Stimulated activated CD4-positive, alpha-beta T cell treated with anti-CD3 and anti-CD28 coated beads, Interleukin-4, amount 100 ng/mL, for 24 hours (primary cell): ENCODE results near the gene ETFDH.
"Not testable (repeated sequence)": the region's sequence is repeated elsewhere in the genome, so short reads cannot be mapped to it uniquely, and the experiment has no call there.

ENCODE experiments used
- DNase-seq: peaks from one replicate; pipeline ENCODE4 v3.0.0-alpha.2; 2020

ETFDH gene

DNA sequence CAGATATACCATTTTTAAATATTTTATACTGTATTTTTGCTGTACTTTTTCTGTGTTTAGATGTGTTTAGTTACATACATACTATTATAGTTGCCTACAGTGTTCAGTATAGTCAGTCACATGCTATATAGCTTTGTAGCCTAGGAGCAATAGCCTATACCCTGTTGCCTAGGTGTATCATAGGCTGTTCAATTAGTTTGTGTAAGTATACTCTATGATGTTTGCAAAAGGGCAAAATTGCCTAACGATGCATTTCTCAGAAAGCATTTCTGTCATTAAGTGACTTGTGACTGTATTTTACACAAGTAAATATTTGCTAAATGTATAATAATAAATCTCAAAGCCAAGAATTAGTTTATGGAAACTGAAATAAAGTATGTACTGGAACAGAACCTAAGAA, 9.5 kb downstream of the ETFDH start:
- DNase-seq = no peak

DNA sequence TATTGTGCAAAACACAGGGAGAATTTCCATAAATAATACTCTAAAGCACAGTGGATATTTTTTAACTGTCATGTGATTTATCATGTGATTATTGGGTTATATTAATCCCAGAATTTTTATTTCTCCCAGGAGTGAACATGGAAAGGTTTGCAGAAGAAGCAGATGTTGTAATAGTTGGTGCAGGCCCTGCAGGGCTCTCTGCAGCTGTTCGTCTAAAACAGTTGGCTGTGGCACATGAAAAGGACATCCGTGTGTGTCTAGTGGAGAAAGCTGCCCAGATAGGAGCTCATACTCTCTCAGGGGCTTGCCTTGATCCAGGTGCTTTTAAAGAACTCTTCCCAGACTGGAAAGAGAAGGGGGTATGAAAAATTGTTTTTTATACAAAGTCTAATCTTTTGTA, 10.0 kb downstream of the ETFDH start:
- DNase-seq = no peak

DNA sequence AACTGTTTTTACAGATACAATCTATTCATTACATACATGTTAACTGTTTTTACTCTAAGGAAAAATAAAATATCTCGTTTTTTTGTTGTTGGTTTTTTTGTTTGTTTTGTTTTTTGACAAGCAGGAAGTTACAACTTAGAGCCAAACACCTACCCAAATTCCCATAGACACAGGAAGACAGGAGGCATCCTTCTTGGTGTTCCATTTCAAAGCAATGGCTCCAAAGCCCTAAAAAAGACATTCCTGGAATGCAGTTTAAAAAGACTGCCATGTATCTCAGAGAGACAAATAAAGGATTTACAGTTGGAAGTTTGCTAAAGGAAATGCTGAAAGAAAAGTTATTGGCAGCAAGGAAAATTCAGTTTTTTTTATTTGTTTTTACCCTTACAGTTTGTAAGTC, 16.7 kb downstream of the ETFDH start:
- DNase-seq = no peak

DNA sequence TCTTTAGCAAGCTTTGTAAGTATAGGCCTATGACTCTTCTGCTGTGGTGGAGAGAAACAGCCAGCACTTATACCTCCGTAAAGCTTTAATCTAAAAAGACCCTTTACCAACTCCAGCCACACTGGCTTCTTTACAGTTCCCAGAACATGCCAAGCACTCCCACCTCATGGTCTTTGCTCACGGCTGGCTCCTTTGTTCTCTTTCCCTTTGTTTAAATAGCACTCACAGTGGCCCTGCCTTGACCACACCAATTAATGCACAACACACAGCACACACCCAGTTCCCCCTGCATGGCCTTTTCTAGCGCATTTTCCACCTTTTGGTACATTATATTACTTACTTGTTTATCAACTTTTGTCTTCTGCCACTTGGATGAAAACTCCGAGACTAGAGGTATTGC, 32.2 kb downstream of the ETFDH start:
- DNase-seq = no peak

DNA sequence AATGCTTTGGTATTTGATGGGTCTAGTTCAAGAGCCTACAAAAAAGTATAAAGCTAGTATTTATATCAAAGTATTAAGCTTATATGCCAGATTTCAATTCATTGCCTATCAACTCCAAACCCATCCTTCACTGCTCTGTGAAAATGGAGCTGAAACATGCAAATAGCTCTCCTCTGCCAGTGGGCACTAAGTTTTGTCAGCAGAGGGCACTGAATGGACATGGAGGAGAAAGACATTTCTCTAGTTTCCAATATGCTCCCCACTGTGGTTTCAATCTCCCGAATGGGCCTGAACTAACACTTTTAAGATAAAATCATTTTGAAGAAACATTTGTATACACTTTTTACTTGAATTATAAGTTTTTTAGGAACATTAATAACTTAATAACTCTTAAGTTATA, 38.7 kb downstream of the ETFDH start:
- no peak for DNase-seq

DNA sequence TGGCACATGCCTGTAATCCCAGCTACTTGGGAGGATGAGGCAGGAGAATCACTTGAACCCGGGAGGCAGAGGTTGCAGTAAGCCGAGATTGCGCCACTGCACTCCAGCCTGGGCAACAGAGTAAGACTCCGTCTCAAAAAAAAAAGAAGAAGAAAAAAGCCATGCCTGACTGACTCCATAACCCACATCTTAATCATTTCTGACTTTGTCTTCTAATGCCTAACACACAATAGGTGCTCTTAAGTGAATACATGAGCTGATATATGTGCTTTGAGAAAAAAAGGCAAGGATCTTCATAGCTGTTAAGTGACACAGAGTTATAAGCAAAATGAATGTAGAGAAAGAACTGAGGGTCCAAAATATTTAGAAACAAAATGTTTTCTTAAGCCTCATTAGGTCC, 40.5 kb downstream of the ETFDH start:
- not testable (repeated sequence) for DNase-seq

DNA sequence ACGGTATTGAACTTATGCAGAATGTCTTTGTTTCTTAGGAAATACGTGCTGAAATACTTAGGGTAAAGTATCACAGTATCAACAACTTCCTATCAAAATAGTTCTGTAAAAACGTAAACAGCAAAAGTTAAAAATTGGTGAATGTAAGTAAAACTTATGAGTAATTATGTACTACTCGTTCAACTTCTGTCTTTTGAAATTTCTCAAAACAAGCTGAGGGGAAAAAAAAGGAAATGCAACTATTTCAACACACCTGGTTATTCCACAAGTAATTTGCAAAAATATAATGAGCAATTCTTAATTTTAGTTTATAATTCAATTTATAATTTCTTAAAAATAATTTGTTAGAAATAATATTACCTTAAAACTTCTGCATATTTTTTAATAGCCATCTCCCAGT, 42.8 kb downstream of the ETFDH start:
- no peak for DNase-seq

DNA sequence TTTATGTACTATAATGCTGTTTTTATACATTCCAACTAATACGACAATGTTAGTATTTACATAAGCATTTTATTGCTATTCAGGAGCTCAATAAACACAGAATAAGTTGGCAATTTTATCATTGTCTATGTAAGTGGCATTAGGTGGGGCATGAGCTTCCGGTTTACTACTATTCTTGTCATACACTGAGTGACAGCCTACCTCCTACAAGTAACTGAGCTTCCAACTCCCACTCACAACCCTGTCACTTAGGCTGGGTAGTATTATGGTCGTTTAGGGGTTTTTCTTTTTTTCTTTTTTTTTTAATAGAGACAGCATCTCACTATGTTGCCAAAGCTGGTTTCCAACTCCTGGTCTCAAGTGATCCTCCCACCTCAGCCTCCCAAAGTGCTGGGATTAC, 43.7 kb downstream of the ETFDH start:
- DNase-seq = no peak

DNA sequence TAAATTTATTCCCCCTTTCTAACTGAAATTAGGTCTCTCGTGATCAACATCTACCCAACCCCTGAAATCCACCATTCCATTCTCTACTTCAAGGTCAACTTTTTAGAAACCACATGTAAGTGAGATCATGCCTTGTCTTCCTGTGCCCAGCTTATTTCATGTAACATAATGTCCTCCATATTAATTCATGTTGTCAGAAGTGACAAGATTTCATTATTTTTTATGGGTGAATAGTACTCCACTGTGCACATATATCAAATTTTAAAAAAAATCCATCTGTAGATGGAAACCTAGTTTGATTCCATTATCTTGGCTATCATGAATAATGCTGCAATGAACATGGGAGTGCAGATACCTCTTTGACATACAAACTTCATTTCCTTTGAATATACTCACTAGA, 49.6 kb downstream of the ETFDH start:
- no peak for DNase-seq

DNA sequence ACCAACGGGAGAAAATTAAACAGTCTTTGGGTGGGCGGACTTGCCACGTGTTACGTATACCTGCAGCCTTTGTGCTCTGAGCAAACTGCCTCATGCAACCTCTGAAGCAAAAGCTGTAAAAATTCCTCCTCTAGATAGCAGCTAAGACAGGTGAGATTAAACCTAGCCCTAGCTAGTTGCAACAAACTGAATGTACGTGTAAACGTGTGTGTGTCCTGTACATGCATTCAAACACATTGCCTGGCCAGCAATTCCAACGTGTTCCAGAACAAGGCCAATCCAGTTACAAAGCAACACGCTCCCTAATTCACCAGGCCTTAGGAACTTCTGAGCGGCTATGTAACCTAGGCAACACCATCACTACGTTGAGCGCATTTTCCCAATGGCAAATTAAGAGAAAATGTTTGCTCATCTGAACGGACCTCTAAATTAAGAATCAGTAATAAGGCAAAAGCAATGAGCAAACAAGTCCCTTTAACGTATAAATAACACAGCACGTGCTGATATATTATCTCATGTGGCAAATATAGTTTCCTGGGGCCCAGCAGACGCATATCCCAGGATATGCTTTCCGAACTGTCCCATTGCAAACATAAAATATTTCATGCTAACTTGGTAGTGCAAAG, 50.3 kb downstream of the ETFDH start:
- peak; percentile 20 for DNase-seq

DNA sequence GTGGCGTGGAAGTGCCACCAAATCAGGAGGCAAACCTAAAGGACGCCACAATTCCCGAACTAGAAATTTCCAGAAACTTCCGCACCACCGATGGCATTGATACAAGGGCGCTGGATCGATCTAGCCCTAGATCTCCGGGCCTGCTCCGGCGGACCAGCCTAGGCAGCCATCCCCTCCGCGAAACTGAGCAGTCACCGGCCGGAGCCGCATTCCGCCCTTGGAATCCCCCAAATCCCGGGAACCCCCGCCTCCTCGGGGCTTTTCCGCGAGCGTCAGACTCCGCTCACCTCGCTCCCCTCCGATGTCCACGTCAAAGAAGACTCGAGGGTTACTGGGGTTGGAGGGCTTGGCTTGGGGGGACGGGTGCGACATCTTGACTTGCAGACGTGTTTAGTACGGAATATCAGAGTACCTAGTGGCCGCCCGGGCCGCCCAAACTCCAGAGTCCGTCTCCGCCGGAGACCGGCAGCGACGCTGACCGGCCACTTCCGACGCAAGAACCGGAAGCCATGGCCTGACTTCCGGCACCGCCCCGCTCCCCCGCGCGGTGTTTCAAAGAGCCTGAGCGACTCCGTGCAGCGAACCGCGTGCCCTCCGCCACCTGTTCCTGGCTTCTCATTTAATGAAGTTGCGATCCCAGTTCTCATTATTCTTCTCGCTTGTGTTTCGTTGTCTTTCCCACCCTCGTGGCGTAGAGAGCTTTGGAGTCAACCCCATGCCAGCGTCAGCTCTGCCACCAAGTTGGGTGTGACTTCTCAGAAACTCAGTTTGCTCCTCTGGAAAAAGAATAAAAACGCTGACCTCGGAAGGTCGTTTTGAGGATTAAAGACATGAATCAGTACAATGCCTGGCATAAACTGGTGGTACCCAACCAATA, 51.1 kb downstream of the ETFDH start, which contains the start of gene PPID:
TSS of gene PPID (minus strand) at position 480 of the 877 bp plus-strand sequence. CDS start at position 372, 108 bp downstream.
- peak; percentile 85 for DNase-seq

DNA sequence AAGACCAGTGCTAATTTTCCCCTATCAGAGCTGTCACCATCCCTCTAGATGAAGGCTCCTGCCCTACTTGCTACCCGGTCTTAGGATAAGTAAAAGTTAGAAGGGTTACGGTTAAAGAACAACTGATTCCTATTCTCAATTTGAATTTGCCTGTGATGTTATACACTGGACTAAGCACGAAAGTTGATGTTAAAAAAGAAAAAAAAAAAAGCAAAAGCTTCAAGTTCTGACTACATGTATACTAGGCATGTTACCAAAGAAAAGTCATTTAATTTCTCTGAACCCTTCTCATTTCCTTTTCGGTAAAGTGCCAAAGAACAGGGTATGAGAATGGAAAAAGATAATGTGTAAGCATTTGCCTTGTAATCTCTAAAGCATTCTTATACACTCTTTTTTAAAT, 52.5 kb downstream of the ETFDH start:
- no peak for DNase-seq

DNA sequence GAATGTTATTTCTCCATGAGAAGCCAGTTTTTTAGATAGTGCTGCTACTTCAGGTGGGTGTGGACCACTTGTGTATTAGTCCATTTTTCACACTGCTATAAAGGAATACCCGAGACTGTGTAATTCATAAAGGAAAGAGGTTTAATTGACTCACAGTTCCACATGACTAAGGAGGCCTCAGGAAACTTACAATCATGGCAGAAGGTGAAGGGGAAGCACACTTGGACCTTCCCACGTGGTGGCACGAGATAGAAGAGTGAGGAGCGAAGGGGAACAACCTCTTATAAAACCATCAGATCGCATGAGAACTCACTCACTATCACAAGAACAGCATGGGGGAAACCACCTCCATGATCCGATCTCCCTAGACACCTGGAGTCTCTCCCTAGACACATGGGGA, 54.5 kb downstream of the ETFDH start:
- no peak for DNase-seq

DNA sequence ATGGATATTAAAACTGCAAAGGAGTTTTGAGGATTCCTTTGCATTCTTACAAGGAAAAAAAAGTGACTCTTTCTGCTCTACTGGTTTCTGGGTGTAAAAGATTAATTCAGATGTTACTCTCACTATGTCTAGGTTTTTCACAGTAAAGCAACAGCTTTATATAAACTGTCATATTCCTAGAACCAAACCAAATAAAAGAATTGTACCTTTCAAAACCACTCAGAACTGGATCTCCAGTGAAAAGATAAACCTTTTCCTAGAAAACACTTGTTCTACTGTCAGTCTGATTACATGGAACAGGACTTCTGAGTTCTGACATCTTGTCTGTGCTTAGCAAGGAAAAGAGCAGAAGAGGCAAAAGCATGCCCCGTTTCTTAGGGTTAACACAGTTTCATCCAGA, 56.1 kb downstream of the ETFDH start:
- DNase-seq = no peak

DNA sequence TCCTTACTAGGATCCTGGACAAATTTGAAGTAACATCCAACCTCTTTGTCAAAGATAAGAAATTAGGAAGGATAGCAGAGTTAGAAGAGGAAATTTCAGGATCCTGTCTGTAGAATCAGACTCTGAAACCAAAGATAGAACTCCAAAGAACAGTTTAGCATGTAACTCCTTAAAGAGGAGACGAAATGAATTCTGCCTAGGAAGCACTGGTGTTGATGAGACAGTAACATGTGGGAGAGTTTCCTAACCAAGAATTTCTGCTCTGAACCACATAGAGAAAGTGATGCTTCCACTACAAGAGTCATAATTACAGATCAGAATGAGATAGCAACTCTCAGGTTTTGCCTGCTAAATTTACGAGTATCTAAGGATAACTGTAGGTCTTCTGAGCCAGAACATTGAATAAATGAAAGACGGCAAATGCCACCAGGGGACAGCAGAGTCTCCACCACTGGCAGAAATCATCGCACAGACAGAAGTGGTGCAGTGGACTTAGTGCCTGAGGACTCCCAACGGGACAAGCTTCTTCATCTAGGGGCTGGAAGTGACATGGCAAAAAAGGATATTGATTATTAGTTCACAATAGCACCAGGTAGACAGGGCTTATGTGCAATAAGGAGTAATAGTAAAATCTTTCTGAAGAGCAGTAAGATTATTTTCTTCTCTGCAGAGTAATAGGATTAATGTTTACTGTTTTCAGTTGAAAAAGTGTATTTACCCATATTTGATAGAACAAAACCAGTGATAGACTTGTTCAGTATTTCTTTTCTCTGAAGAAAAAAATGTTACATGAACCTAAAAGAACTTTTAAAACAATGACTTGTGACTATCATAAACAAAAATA, 57.8 kb downstream of the ETFDH start:
- DNase-seq = peak; percentile 46

DNA sequence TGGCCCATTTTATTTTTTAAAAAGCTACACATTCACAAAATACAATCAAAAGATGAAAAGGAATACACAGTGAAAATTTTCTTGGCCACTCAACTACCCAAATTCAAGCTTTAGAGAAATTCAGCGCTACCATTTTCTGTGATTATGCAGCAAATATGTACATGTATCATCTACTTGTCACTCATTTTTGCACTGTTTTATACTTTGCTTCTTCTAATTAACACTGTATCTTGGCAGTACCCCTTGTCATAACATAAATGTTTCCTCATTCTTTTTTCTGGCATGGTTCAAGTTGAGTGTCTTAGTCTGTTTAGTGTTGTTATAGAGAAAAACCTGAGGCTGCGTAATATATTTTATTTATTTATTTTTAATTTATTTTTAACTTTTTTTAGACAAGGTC, 66.8 kb downstream of the ETFDH start:
- no peak for DNase-seq

DNA sequence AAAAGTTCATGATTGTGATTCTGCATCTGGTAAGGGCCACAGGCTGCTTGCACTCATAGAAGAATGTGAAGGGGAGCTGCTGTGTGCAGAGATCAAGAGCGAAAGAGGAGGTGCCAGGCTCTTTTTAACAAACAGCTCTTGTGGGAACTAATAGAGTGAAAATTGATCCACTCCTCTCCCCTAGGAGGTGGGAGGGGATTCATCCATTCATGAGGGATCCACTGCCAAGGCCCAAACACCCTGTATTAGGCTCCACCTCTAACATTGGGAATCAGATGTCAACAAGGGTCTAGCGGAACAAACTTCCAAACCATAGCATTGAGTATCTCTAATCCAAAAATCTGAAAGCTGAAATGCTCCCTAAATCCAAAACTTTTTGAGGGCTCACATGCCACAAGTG, 67.5 kb downstream of the ETFDH start:
- no peak for DNase-seq

DNA sequence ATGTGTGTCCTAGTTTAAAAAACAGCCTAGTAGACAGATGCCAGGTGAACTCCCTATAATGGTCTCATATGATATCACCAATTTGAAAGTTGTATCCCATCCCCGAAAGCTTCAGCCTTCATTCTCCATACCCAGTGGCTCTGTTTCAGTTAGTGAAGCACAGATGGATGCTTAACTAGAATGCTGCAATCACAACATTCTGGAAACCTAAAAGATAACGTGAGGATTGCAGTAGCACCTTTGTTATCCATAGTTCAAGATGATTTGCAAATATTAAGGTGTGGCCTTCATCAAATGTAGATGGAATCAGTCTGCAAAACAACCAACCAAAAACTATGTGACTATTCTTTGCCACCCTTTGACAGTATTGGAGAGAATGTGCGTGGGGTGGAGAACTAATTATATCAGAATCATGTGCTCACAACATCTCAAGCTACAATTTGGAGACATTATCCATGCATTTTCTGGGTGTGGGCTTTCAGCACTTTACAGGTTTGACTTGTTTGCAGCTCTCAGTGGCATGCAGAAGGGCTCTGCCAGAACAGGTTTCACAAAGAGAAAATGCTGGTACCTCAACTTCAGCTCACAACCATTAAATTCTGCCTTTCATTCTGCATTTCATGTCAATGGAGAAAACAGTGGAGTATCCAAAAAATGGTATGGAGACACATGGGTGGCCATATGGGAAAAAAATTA, 69.4 kb downstream of the ETFDH start:
- DNase-seq = no peak

DNA sequence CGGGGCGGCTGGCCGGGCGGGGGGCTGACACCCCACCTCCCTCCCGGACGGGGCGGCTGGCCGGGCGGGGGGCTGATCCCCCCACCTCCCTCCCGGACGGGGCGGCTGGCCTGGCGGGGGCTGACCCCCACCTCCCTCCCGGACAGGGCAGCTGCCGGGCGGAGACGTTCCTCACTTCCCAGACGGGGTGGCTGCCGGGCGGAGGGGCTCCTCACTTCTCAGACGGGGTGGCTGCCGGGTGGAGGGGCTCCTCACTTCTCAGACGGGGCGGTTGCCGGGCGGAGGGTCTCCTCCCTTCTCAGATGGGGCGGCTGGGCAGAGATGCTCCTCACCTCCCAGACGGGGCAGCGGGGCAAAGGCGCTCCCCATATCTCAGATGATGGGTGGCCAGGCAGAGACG, 74.4 kb downstream of the ETFDH start:
- not testable (repeated sequence) for DNase-seq

DNA sequence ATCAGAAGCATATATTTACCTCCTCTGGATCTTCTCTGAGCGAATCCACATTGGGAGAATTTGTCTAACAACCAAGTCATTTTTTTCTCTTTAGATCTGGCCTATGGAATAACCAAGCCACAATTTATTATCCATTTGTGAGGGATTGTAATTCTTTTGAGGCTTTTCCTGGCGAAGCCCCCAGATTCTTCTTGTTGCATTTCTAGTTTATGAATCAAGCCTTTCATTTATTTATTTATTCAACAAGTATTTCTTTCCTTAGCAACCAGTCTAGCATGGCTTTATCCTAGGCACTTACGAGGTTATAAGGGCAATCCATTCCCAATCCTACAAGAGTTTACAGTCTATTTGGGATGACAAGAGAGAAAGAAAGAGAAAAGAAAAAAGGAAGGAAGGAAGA, 78.3 kb downstream of the ETFDH start:
- no peak for DNase-seq

DNA sequence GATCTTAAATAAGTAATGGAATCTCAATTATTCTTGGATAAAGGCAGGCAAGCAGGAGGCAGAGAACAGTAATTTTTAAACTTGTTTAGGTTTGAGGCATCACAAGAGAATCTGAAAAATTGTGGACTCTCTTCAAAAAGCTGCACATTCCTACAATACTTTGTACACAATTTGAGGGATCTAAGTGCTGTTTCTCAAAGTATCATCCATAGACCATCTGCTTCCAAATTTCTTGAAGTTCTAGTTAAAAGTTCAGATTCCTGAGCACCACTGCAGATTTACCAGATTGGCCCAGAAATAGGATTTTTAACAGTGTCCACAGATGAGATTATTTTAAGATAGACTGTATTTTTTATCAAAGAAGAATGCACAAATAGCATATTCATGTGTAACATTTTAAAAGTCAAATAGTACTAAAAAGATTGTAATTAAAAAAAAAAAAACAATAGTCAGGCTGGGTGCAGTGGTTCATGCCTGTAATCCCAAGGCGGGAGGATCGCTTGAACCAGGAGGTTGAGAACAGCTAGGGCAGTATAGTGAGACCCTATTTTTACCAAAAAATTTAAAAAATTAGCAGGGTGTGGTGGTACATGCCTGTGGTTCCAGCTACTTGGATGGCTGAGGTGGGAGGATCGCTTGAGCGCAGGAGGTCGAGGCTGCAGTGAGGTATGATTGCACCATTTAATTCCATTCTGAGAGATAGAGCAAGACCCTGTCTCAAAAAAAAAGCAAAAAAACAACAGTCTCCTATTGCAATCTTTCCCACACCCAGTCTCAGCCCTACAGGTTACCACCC, 82.5 kb downstream of the ETFDH start:
- DNase-seq = no peak

DNA sequence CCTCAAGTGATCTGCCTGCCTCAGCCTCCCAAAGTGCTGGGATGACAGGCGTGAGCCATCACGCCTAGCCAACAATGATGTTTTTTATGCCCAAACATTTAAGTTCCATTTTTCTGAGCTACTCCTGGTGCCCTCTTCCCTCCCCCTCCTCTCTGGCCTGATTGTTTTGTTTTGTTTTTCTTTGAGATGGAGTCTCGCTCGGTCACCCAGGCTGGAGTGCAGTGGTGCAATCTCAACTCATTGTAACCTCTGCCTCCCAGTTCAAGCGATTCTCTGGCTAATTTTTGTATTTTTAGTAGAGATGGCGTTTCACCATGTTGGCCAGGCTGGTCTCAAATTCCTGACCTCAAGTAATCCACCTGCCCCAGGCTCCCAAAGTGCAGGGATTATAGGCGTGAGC, 83.7 kb downstream of the ETFDH start:
- DNase-seq = not testable (repeated sequence)
